K562 (cell line): ENCODE results near the gene ZNF648. TPM values are rescaled to one million over a fixed set of nuclear protein-coding genes. Genes with fewer than 3 reads are reported as not detected.

Experiments
- ATAC-seq: fragments of 200-7000 bp; cut with Tn5 transposase; 3 replicates; pipeline ENCODE4 v1.9.1; 2020; ENCODE audit warnings: moderate library complexity
- BruUV-seq: library from RNA; stranded (reverse); fragments of 400-500 nt; replicated peaks from 2 replicates; lab custom pipeline; 2021; lab: Mats Ljungman, UMichigan
- CTCF ChIA-PET: fragments of 300-600 bp; formaldehyde crosslinking; extraction: SDS; loops from one replicate; lab custom pipeline; 2021; ENCODE audit warnings: low intra/inter-chr PET ratio; lab: Yijun Ruan, JAX
- POLR2A ChIA-PET: fragments of 300-600, 350-650 bp; sonication (Branson Sonifier 250); formaldehyde crosslinking; extraction: SDS; loops from one replicate; lab custom pipeline; 2021; ENCODE audit warnings: antibody characterized with exemption, inconsistent platforms; lab: Yijun Ruan, JAX
- DNase-seq, 4 experiments: peaks; one replicate each; pipeline versions ENCODE4 v3.0.0 to v3.0.0-alpha.2; 2011 to 2018; ENCODE audit warnings: low spot score in 3 of 4, mixed read lengths in 3 of 4; ENCODE audit errors: extremely low read depth in 1 of 4
- FAIRE-seq: peaks from 2 replicates; lab custom pipeline; 2011; peaks lifted over from hg19 to GRCh38; lab: Jason Lieb, UNC
- H2AFZ ChIP-seq: 2 replicates; pipeline ENCODE4 v1.6.0; 2011; ENCODE audit warnings: low read depth, low read length, control low read depth, inconsistent platforms
- H3K27ac ChIP-seq: fragments of 200-600 bp; 3 replicates; pipeline ENCODE4 v1.8.0; 2011; ENCODE audit warnings: low read depth, mild to moderate bottlenecking, control low read depth, inconsistent platforms, low read length, moderate library complexity, mixed read lengths; ENCODE audit errors: extremely low read depth
- H3K27me3 ChIP-seq, 2 experiments: fragments of 300-600 bp in 1 of 2; 2 replicates in 1 of 2; 3 replicates in 1 of 2; pipeline versions ENCODE4 v1.6.0 to v1.8.0; 2011; ENCODE audit warnings: inconsistent platforms in 2 of 2, low read length in 2 of 2, mild to moderate bottlenecking in 1 of 2, mixed read lengths in 1 of 2, moderate library complexity in 1 of 2; ENCODE audit not compliant: control insufficient read depth in 2 of 2, insufficient read depth in 2 of 2
- H3K36me3 ChIP-seq: fragments of 300-600 bp; 3 replicates; pipeline ENCODE4 v1.8.0; 2011; ENCODE audit warnings: mild to moderate bottlenecking, low read length, inconsistent platforms; ENCODE audit not compliant: control insufficient read depth, insufficient read depth
- H3K4me1 ChIP-seq, 2 experiments: fragments of 200-600 bp in 1 of 2; replicated peaks in 1 of 2; 2 replicates in 1 of 2; 3 replicates in 1 of 2; pipeline versions ENCODE4 v1.5.1 to v1.8.0; 2011; ENCODE audit warnings: inconsistent platforms in 2 of 2, low read length in 2 of 2, mild to moderate bottlenecking in 1 of 2, mixed read lengths in 1 of 2, moderate library complexity in 1 of 2; ENCODE audit not compliant: control insufficient read depth in 2 of 2, insufficient read depth in 2 of 2
- H3K4me2 ChIP-seq: 2 replicates; pipeline ENCODE4 v1.6.1; 2011; ENCODE audit warnings: low read length, control low read depth, inconsistent platforms, mixed read lengths; ENCODE audit not compliant: insufficient read depth
- H3K4me3 ChIP-seq: fragments of 200-600 bp; sonication (generic), shearing (Covaris generic); 2 replicates; pipeline ENCODE4 v1.5.1; 2016; ENCODE audit warnings: control low read depth, inconsistent platforms
- H3K79me2 ChIP-seq: fragments of 200-600 bp; 3 replicates; pipeline ENCODE4 v1.8.0; 2011; ENCODE audit warnings: low read length, inconsistent platforms; ENCODE audit not compliant: control insufficient read depth, insufficient read depth
- H3K9ac ChIP-seq, 2 experiments: 2 replicates each; pipeline versions ENCODE4 v1.6.0 to v1.6.1; 2011; ENCODE audit warnings: low read depth in 2 of 2, low read length in 2 of 2, control low read depth in 1 of 2, inconsistent platforms in 1 of 2, mild to moderate bottlenecking in 1 of 2, mixed read lengths in 1 of 2; ENCODE audit not compliant: insufficient read depth in 1 of 2
- H3K9me1 ChIP-seq: one replicate; pipeline ENCODE4 v1.6.0; 2011; ENCODE audit warnings: inconsistent platforms, mild to moderate bottlenecking, low read length, moderate library complexity; ENCODE audit not compliant: control insufficient read depth, insufficient read depth
- H3K9me3 ChIP-seq: replicated peaks from 2 replicates; pipeline ENCODE4 v1.5.1; 2011; ENCODE audit warnings: low read depth, low read length, inconsistent platforms; ENCODE audit not compliant: control insufficient read depth, insufficient read depth
- H4K20me1 ChIP-seq: replicated peaks from 2 replicates; pipeline ENCODE4 v1.6.1; 2011; ENCODE audit warnings: low read length, inconsistent platforms, mixed read lengths; ENCODE audit not compliant: control insufficient read depth, insufficient read depth
- ATF3 ChIP-seq, 2 experiments: fragments of 450-650 bp in 1 of 2; sonication (generic) in 1 of 2; formaldehyde crosslinking in 1 of 2; IDR thresholded peaks in 1 of 2; conservative IDR thresholded peaks in 1 of 2; 2 replicates each; pipeline versions ENCODE4 v1.6.1 to v1.8.1; 2016 to 2023; ENCODE audit warnings: mild to moderate bottlenecking in 2 of 2, moderate library complexity in 2 of 2, inconsistent platforms in 1 of 2, missing genetic modification reagents in 1 of 2
- BCLAF1 ChIP-seq, 2 experiments: fragments of 450-650 bp in 1 of 2; IDR thresholded peaks; 2 replicates each; pipeline ENCODE4 v1.6.1; 2011 to 2017; ENCODE audit warnings: low read depth in 2 of 2, antibody characterized with exemption in 1 of 2, borderline replicate concordance in 1 of 2, low read length in 1 of 2, mild to moderate bottlenecking in 1 of 2, mixed read lengths in 1 of 2; ENCODE audit not compliant: control insufficient read depth in 1 of 2
- BRD9 ChIP-seq: fragments of 450-650 bp; IDR thresholded peaks from 2 replicates; pipeline ENCODE4 v1.6.1; 2018; ENCODE audit warnings: low read depth; ENCODE audit not compliant: partially characterized antibody
- CBX8 ChIP-seq: fragments of 200-600 bp; sonication (generic); IDR thresholded peaks from 2 replicates; pipeline ENCODE4 v1.6.1; 2012; ENCODE audit warnings: borderline replicate concordance, mixed run types, low read depth, mild to moderate bottlenecking, moderate library complexity, mixed read lengths, low read length, control low read depth, inconsistent platforms; ENCODE audit not compliant: poor library complexity, severe bottlenecking; ENCODE audit errors: extremely low read depth
- E4F1 ChIP-seq: fragments of 250-450 bp; sonication (Bioruptor Pico); IDR thresholded peaks from 2 replicates; pipeline ENCODE4 v1.5.0; 2021; ENCODE audit warnings: mild to moderate bottlenecking, borderline replicate concordance
- HDAC3 ChIP-seq: fragments of 450-650 bp; IDR thresholded peaks from 2 replicates; pipeline ENCODE4 v1.6.1; 2018; ENCODE audit warnings: borderline replicate concordance, mild to moderate bottlenecking, moderate library complexity; ENCODE audit not compliant: partially characterized antibody
- HNRNPL ChIP-seq: fragments of 200-400 bp; formaldehyde crosslinking; IDR thresholded peaks from 2 replicates; pipeline ENCODE4 v1.6.1; 2017; ENCODE audit warnings: low read depth, mild to moderate bottlenecking, low read length
- WGBS: fragments of 100-300 bp; shearing (Covaris generic); methylation state at CpG from one replicate; pipeline ENCODE4 v1.1.6; 2016; ENCODE audit warnings: low coverage, mixed read lengths; ENCODE audit not compliant: insufficient coverage; ENCODE audit errors: missing lambda C conversion rate; 5-methylcytosine and 5-hydroxymethylcytosine counted together
- in situ Hi-C: fragments of 300-500 bp; cut with MboI; formaldehyde crosslinking; loops from 4 replicates; pipeline ENCODE4 v1.15.0; 2018; ENCODE audit warnings: inconsistent platforms, mixed read lengths
- intact Hi-C: fragments of 100-400 bp; cut with micrococcal nuclease; formaldehyde crosslinking; loops from 2 replicates; pipeline ENCODE4 v1.14.2; 2022
- polyA plus RNA-seq, 8 experiments: library from polyadenylated mRNA; depleted of rRNA in 4 of 8; stranded (reverse) in 5 of 8; unstranded in 3 of 8; fragments of >200 nt; fragmentation: Nextera tagmentation in 2 of 8; fragmentation: Illumina TruSeq in 1 of 8; extraction: Ambion mirVana in 2 of 8; extraction: Trizol in 1 of 8; gene quantifications; 2 replicates each; pipeline versions ENCODE4 v1.2.1 to v1.2.3, GENCODE V29; 2011 to 2014; ENCODE audit warnings: inconsistent platforms in 1 of 8, missing spikeins in 1 of 8
- total RNA-seq, 7 experiments: library from RNA; depleted of rRNA in 6 of 7; stranded (reverse); fragments of >200 nt in 6 of 7; fragmentation: Illumina TruSeq in 2 of 7; extraction: Trizol in 2 of 7; gene quantifications; 2 replicates each; pipeline versions ENCODE4 v1.2.1 to v1.2.3, GENCODE V29; 2011 to 2021; ENCODE audit warnings: low replicate concordance in 1 of 7

Gene ZNF648
- total and polyA plus RNA-seq, 9 of the 15 experiments (the other 6 are each of a cell fraction or from before 2014, with no cell fraction given): 0.06 to 0.27 (median 0.18) TPM; not detected in 2

GRCh38 chr1:182102043-182102416, 40.5 kb upstream of the ZNF648 start:
- no peak for FAIRE-seq
- in situ Hi-C loops: loop anchor here (10.0 kb wide), 1 partner anchor 1893 kb away; no protein-coding TSS in a partner anchor

More at GRCh38 chr1:182102043-182102416, 40.5 kb upstream of the ZNF648 start:
- H3K9me3 ChIP-seq: no peaks in the 10 kb centered on the region
- TF ChIP-seq ATF3 (IDR thresholded peaks at IDR 0.05) (no peak), ATF3 (CRISPR knock-in tag; conservative IDR thresholded peaks at IDR 0.05) (no peak), E4F1 (CRISPR knock-in tag) (no peak), HDAC3 (no peak), BCLAF1 (IDR thresholded peaks at IDR 0.05; ENCODE audit: borderline replicate concordance in 1 of 2, control insufficient read depth in 1 of 2, low read depth in 2 of 2, low read length in 1 of 2) (no peak), HNRNPL (no peak), CBX8 (no peak), BRD9 (no peak)
- TF ChIP-seq, all 486 proteins: peak for 0
- H3K4me1 ChIP-seq: no peaks in the 10 kb centered on the region
- no peak overlapping the region for H3K4me3 ChIP-seq
- 0% methylated on average over 3 of the region's 3 CpGs for WGBS
- no peaks in the 10 kb centered on the region for H3K36me3 ChIP-seq
- CTCF ChIA-PET: no interaction called here
- no peak overlapping the region for H2AFZ ChIP-seq
- H4K20me1 ChIP-seq: no peaks in the 10 kb centered on the region
- no peak overlapping the region for H3K9ac ChIP-seq
- no peaks in the 10 kb centered on the region for H3K79me2 ChIP-seq
- no peak for ATAC-seq
- no peak overlapping the region for H3K27ac ChIP-seq
- no peaks in the 10 kb centered on the region for H3K9me1 ChIP-seq
- H3K4me2 ChIP-seq: no peak overlapping the region
- BruUV-seq: no TSS peak
- intact Hi-C loops: no loop called here
- no peak for DNase-seq
- peaks cover 5 to 12% of the 10 kb centered on the region in 2 experiments; a peak in 3 of 5 replicates for H3K27me3 ChIP-seq
- POLR2A ChIA-PET: interaction anchor here (1.1 kb wide), 1 partner anchor 281 kb away, joined by 4 read pairs; no protein-coding TSS in a partner anchor
